ENCODE measurements around the gene GPD1L.

DNA sequence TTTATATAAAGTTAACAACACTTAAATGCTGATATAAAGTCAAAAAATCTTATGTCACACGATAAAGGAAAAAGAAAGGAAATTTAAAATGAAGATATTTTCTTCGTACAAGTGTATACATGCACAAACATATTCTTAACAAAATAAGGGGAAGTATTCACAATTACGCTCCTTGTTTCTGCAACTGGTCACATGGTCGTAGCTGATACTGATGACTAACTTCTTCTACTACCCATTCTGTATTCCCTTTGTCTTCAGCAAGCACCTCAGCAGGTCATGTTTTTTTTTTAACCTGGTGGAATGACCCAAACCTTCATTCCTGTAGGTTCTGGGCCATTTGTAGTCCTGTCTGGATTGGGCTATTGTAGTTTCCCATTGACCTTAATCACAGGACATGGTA, 102.0 kb downstream of the GPD1L start:
- TF ChIP-seq EP300 (conservative IDR thresholded peaks at IDR 0.05; ENCODE audit: poor library complexity, severe bottlenecking) = no peak
- no peak for TF ChIP-seq POLR2AphosphoS5 (IDR thresholded peaks at IDR 0.05)
- TF ChIP-seq, protein P1, sequence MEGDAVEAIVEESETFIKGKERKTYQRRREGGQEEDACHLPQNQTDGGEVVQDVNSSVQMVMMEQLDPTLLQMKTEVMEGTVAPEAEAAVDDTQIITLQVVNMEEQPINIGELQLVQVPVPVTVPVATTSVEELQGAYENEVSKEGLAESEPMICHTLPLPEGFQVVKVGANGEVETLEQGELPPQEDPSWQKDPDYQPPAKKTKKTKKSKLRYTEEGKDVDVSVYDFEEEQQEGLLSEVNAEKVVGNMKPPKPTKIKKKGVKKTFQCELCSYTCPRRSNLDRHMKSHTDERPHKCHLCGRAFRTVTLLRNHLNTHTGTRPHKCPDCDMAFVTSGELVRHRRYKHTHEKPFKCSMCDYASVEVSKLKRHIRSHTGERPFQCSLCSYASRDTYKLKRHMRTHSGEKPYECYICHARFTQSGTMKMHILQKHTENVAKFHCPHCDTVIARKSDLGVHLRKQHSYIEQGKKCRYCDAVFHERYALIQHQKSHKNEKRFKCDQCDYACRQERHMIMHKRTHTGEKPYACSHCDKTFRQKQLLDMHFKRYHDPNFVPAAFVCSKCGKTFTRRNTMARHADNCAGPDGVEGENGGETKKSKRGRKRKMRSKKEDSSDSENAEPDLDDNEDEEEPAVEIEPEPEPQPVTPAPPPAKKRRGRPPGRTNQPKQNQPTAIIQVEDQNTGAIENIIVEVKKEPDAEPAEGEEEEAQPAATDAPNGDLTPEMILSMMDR (IDR thresholded peaks at IDR 0.05; ENCODE audit: poor library complexity, severe bottlenecking) = no peak
